GM12878 (cell line): ENCODE measurements around the gene UNC80. TPM values are rescaled to one million over a fixed set of nuclear protein-coding genes. Genes with fewer than 3 reads are reported as not detected.

ENCODE experiments used
- ATAC-seq: fragments of 200-7000 bp; cut with Tn5 transposase; 3 replicates; pipeline ENCODE4 v1.9.1; 2020; ENCODE audit warnings: mild to moderate bottlenecking, moderate library complexity
- BruUV-seq: library from RNA; stranded (reverse); fragments of 400-500 nt; replicated peaks from 2 replicates; lab custom pipeline; 2021; lab: Mats Ljungman, UMichigan
- CTCF ChIA-PET: fragments of 300-600 bp; sonication (Branson Sonifier 250); formaldehyde crosslinking; extraction: SDS; loops from one replicate; lab custom pipeline; 2021; ENCODE audit warnings: inconsistent platforms; lab: Yijun Ruan, JAX
- POLR2A ChIA-PET: fragments of 350-600 bp; formaldehyde crosslinking; extraction: SDS; loops from one replicate; lab custom pipeline; 2021; ENCODE audit warnings: inconsistent platforms; lab: Charles Lee
- RAD21 ChIA-PET: fragments of 300-600 bp; sonication (Branson Sonifier 250); formaldehyde crosslinking; loops from one replicate; lab custom pipeline; 2023; ENCODE audit warnings: antibody characterized with exemption; ENCODE audit not compliant: unreplicated experiment; lab: Charles Lee
- SMC1A ChIA-PET: fragments of 300-600 bp; sonication (Branson Sonifier 250); formaldehyde crosslinking; loops from one replicate; lab custom pipeline; 2023; ENCODE audit not compliant: unreplicated experiment, uncharacterized antibody; lab: Charles Lee
- DNase-seq: peaks from one replicate; pipeline ENCODE4 v3.0.0-alpha.2; 2011; ENCODE audit warnings: low read depth, low spot score
- FAIRE-seq: peaks from 3 replicates; lab custom pipeline; 2011; peaks lifted over from hg19 to GRCh38; lab: Jason Lieb, UNC
- H2AFZ ChIP-seq: 2 replicates; pipeline ENCODE4 v1.6.0; 2011; ENCODE audit warnings: low read depth, low read length, control low read depth; ENCODE audit not compliant: control insufficient read depth
- H3K27ac ChIP-seq: 2 replicates; pipeline ENCODE4 v1.5.1; 2011; ENCODE audit warnings: control low read depth; ENCODE audit not compliant: control insufficient read depth, insufficient read depth
- H3K27me3 ChIP-seq, 2 experiments: replicated peaks in 1 of 2; 2 replicates each; pipeline versions ENCODE4 v1.6.0 to v1.6.1; 2011; ENCODE audit warnings: low read length in 1 of 2; ENCODE audit not compliant: control insufficient read depth in 2 of 2, insufficient read depth in 2 of 2
- H3K36me3 ChIP-seq, 2 experiments: 2 replicates each; pipeline ENCODE4 v1.5.1; 2011; ENCODE audit warnings: low read length in 1 of 2; ENCODE audit not compliant: control insufficient read depth in 2 of 2, insufficient read depth in 2 of 2
- H3K4me1 ChIP-seq: 2 replicates; pipeline ENCODE4 v1.6.1; 2011; ENCODE audit warnings: mild to moderate bottlenecking, low read length, moderate library complexity, mixed read lengths; ENCODE audit not compliant: control insufficient read depth, insufficient read depth
- H3K4me2 ChIP-seq: 2 replicates; pipeline ENCODE4 v1.6.0; 2011; ENCODE audit warnings: control low read depth; ENCODE audit not compliant: control insufficient read depth, insufficient read depth
- H3K4me3 ChIP-seq: fragments of 200-600 bp; sonication (generic); 2 replicates; pipeline ENCODE4 v1.5.1; 2016
- H3K79me2 ChIP-seq: 2 replicates; pipeline ENCODE4 v1.6.0; 2011; ENCODE audit warnings: low read length; ENCODE audit not compliant: control insufficient read depth, insufficient read depth
- H3K9ac ChIP-seq: 2 replicates; pipeline ENCODE4 v1.8.0; 2011; ENCODE audit warnings: low read length, control low read depth, mixed read lengths; ENCODE audit not compliant: control insufficient read depth, insufficient read depth
- H3K9me3 ChIP-seq: replicated peaks from 3 replicates; pipeline ENCODE4 v1.5.1; 2011; ENCODE audit warnings: mild to moderate bottlenecking, low read length; ENCODE audit not compliant: control insufficient read depth, insufficient read depth
- H4K20me1 ChIP-seq: 2 replicates; pipeline ENCODE4 v1.6.0; 2011; ENCODE audit not compliant: control insufficient read depth, insufficient read depth
- CHD1 ChIP-seq: IDR thresholded peaks from 2 replicates; pipeline ENCODE4 v1.6.1; 2012; ENCODE audit warnings: low read depth, low read length, improper control_type of control experiment
- CHD4 ChIP-seq: fragments of 200-600 bp; sonication (generic); IDR thresholded peaks from 2 replicates; pipeline ENCODE4 v1.6.1; 2016; ENCODE audit warnings: mild to moderate bottlenecking
- ESRRA ChIP-seq: IDR thresholded peaks from 2 replicates; pipeline ENCODE4 v1.6.1; 2012; ENCODE audit warnings: mild to moderate bottlenecking, low read length, improper control_type of control experiment
- ETV6 ChIP-seq, 2 experiments: fragments of 450-650 bp in 1 of 2; IDR thresholded peaks in 1 of 2; conservative IDR thresholded peaks in 1 of 2; 2 replicates each; pipeline ENCODE4 v1.6.1; 2014; ENCODE audit warnings: antibody characterized with exemption in 1 of 2, borderline replicate concordance in 1 of 2, low read depth in 1 of 2, mild to moderate bottlenecking in 1 of 2, moderate library complexity in 1 of 2
- FOXK2 ChIP-seq: fragments of 450-650 bp; IDR thresholded peaks from 2 replicates; pipeline ENCODE4 v1.6.1; 2017; ENCODE audit warnings: mild to moderate bottlenecking, moderate library complexity
- GABPA ChIP-seq: IDR thresholded peaks from 2 replicates; pipeline ENCODE4 v1.6.1; 2014; ENCODE audit warnings: antibody characterized with exemption, low read depth, mild to moderate bottlenecking, inconsistent platforms
- GATAD2B ChIP-seq: fragments of 450-650 bp; conservative IDR thresholded peaks from 2 replicates; pipeline ENCODE4 v1.6.1; 2017; ENCODE audit warnings: low read depth, mild to moderate bottlenecking, moderate library complexity
- NFYA ChIP-seq: IDR thresholded peaks from 2 replicates; pipeline ENCODE4 v1.6.1; 2011; ENCODE audit warnings: low read depth, mild to moderate bottlenecking, low read length, improper control_type of control experiment, borderline replicate concordance
- NR2F1 ChIP-seq: fragments of 450-650 bp; conservative IDR thresholded peaks from 2 replicates; pipeline ENCODE4 v1.6.1; 2017; ENCODE audit warnings: mild to moderate bottlenecking
- RUNX3 ChIP-seq: IDR thresholded peaks from 2 replicates; pipeline ENCODE4 v1.6.1; 2012; ENCODE audit warnings: low read length, inconsistent platforms
- SMAD1 ChIP-seq: fragments of 450-650 bp; IDR thresholded peaks from 2 replicates; pipeline ENCODE4 v1.6.1; 2018; ENCODE audit warnings: mild to moderate bottlenecking, low read depth; ENCODE audit not compliant: partially characterized antibody
- SRF ChIP-seq, 2 experiments: IDR thresholded peaks; 2 replicates each; pipeline ENCODE4 v1.6.1; 2011; ENCODE audit warnings: low read depth in 2 of 2, low read length in 2 of 2, mild to moderate bottlenecking in 1 of 2, moderate library complexity in 1 of 2
- YBX1 ChIP-seq: fragments of 450-650 bp; IDR thresholded peaks from 2 replicates; pipeline ENCODE4 v1.6.1; 2016; ENCODE audit warnings: antibody characterized with exemption
- WGBS: methylation state at CpG from one replicate; pipeline ENCODE4 v1.1.6; 2016; ENCODE audit warnings: low lambda C conversion rate; ENCODE audit not compliant: insufficient replicate concordance, insufficient coverage; ENCODE audit errors: missing lambda C conversion rate; 5-methylcytosine and 5-hydroxymethylcytosine counted together
- in situ Hi-C: fragments of 300-500 bp; cut with MboI; formaldehyde crosslinking; loops from 9 replicates; pipeline ENCODE4 v1.14.3; 2018; ENCODE audit warnings: mixed read lengths
- intact Hi-C: fragments of 100-400 bp; cut with micrococcal nuclease; formaldehyde crosslinking; loops from one replicate; pipeline ENCODE4 v1.14.2; 2022; ENCODE audit not compliant: unreplicated experiment
- polyA plus RNA-seq, 11 experiments: library from polyadenylated mRNA; depleted of rRNA in 4 of 11; unstranded in 6 of 11; stranded (reverse) in 5 of 11; fragments of >200 nt; fragmentation: Nextera tagmentation in 4 of 11; fragmentation: Illumina TruSeq in 1 of 11; extraction: Ambion mirVana in 4 of 11; extraction: Trizol in 1 of 11; gene quantifications; 1 replicate in 1 of 11; 2 replicates in 10 of 11; pipeline versions ENCODE4 v1.2.1 to v1.2.3, GENCODE V29; 2011 to 2016; ENCODE audit warnings: inconsistent platforms in 2 of 11, missing spikeins in 2 of 11, low read depth in 1 of 11
- total RNA-seq, 4 experiments: library from RNA; depleted of rRNA in 3 of 4; stranded (reverse); fragments of >200 nt in 3 of 4; fragmentation: Illumina TruSeq in 1 of 4; extraction: Trizol in 1 of 4; gene quantifications; 2 replicates each; pipeline versions ENCODE4 v1.2.1 to v1.2.3, GENCODE V29; 2013 to 2021
- TF ChIP-seq, protein P1 (sequence below): fragments of 150-350 bp; IDR thresholded peaks from 2 replicates; pipeline ENCODE4 v1.6.1; 2016; ENCODE audit warnings: low read depth, low read length

UNC80 gene
- total and polyA plus RNA-seq, 10 of the 15 experiments (the other 5 are each of a cell fraction or from before 2014, with no cell fraction given), result not detected

DNA sequence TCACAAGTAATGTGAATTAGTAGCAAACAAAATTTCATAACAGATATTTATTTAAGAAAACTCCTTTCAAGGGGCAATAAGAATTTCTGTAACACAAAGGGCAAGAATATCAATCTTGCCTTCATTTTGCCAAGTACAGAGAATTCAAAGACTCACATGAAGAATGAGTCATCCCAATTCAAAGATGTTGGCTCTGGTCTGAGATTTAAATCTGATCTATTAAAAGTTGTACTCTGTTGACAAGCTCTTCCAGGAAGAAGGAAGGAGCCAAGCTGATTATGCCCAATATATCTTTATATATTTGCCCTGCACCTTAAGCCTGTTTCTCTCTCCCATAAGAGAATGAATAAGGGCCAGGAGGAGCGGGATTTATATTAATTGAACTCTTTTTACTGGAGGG is 174.9 kb downstream of the UNC80 start:
- no peaks in the 10 kb centered on the region for H3K36me3 ChIP-seq
- H3K9ac ChIP-seq, result no peak overlapping the region
- ATAC-seq, result no peak
- CTCF ChIA-PET, result interaction anchor here (1.2 kb wide), 1 partner anchor 613 kb away, joined by 3 read pairs; no protein-coding TSS in a partner anchor
- H3K9me3 ChIP-seq, result no peaks in the 10 kb centered on the region
- FAIRE-seq, result no peak
- H2AFZ ChIP-seq, result no peak overlapping the region
- H4K20me1 ChIP-seq, result no peaks in the 10 kb centered on the region
- H3K79me2 ChIP-seq, result no peaks in the 10 kb centered on the region
- POLR2A ChIA-PET, result no interaction called here
- H3K4me1 ChIP-seq, result no peaks in the 10 kb centered on the region
- 0% methylated on average over 1 of the region's 1 CpG for WGBS
- H3K4me2 ChIP-seq, result no peak overlapping the region
- H3K4me3 ChIP-seq, result no peak overlapping the region
- in situ Hi-C loops (no loop called here), intact Hi-C loops (no loop called here)
- BruUV-seq, result no TSS peak
- no peaks in the 10 kb centered on the region for H3K27me3 ChIP-seq
- RAD21 ChIA-PET, result no interaction called here
- no peak for DNase-seq
- H3K27ac ChIP-seq, result no peak overlapping the region
- SMC1A ChIA-PET, result no interaction called here
- TF ChIP-seq CHD1 (no peak), SMAD1 (no peak), CHD4 (no peak), NR2F1 (no peak), SRF (IDR thresholded peaks at IDR 0.05; ENCODE audit: low read depth in 2 of 2, low read length in 2 of 2) (no peak), ETV6 (conservative IDR thresholded peaks at IDR 0.05 in 1 of 2, IDR thresholded peaks at IDR 0.05 in 1 of 2; ENCODE audit: borderline replicate concordance in 1 of 2, low read depth in 1 of 2) (no peak), GATAD2B (no peak), RUNX3 (no peak), ESRRA (no peak), YBX1 (no peak), NFYA (no peak), FOXK2 (no peak), GABPA (no peak)
- TF ChIP-seq, protein P1, sequence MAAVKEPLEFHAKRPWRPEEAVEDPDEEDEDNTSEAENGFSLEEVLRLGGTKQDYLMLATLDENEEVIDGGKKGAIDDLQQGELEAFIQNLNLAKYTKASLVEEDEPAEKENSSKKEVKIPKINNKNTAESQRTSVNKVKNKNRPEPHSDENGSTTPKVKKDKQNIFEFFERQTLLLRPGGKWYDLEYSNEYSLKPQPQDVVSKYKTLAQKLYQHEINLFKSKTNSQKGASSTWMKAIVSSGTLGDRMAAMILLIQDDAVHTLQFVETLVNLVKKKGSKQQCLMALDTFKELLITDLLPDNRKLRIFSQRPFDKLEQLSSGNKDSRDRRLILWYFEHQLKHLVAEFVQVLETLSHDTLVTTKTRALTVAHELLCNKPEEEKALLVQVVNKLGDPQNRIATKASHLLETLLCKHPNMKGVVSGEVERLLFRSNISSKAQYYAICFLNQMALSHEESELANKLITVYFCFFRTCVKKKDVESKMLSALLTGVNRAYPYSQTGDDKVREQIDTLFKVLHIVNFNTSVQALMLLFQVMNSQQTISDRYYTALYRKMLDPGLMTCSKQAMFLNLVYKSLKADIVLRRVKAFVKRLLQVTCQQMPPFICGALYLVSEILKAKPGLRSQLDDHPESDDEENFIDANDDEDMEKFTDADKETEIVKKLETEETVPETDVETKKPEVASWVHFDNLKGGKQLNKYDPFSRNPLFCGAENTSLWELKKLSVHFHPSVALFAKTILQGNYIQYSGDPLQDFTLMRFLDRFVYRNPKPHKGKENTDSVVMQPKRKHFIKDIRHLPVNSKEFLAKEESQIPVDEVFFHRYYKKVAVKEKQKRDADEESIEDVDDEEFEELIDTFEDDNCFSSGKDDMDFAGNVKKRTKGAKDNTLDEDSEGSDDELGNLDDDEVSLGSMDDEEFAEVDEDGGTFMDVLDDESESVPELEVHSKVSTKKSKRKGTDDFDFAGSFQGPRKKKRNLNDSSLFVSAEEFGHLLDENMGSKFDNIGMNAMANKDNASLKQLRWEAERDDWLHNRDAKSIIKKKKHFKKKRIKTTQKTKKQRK, result no peak
